Neural progenitor cell (in vitro differentiated cells): ENCODE data around the gene UBA6. TPM values are rescaled to one million over a fixed set of nuclear protein-coding genes. Genes with fewer than 3 reads are reported as not detected.
A peak's percentile ranks its signal among the peaks of the same experiment; 100 is the strongest.

Experiments
- DNase-seq: peaks from one replicate; pipeline ENCODE4 v3.0.0-alpha.2; 2016; ENCODE audit warnings: low spot score
- H2AFZ ChIP-seq: fragments of 200-600 bp; sonication (generic); replicated peaks from 2 replicates; pipeline ENCODE4 v1.6.1; 2016; ENCODE audit warnings: antibody characterized with exemption
- H3F3A ChIP-seq: fragments of 200-600 bp; sonication (generic); 2 replicates; pipeline ENCODE4 v1.6.1; 2016; ENCODE audit warnings: antibody characterized with exemption, low read depth
- H3K27ac ChIP-seq: fragments of 200-600 bp; sonication (generic); 2 replicates; pipeline ENCODE4 v1.5.1; 2016; ENCODE audit warnings: mild to moderate bottlenecking
- H3K27me3 ChIP-seq: fragments of 200-600 bp; sonication (generic); 2 replicates; pipeline ENCODE4 v1.6.1; 2016; ENCODE audit warnings: mild to moderate bottlenecking, moderate library complexity
- H3K36me3 ChIP-seq: fragments of 200-600 bp; sonication (generic); 2 replicates; pipeline ENCODE4 v1.5.1; 2016
- H3K4me1 ChIP-seq: fragments of 200-600 bp; sonication (generic); 2 replicates; pipeline ENCODE4 v1.6.1; 2016; ENCODE audit warnings: mixed run types
- H3K4me2 ChIP-seq: fragments of 200-600 bp; sonication (generic); 2 replicates; pipeline ENCODE4 v1.6.1; 2016
- H3K4me3 ChIP-seq: fragments of 200-600 bp; sonication (generic); 2 replicates; pipeline ENCODE4 v1.5.1; 2016
- H3K79me2 ChIP-seq: fragments of 200-600 bp; sonication (generic); 2 replicates; pipeline ENCODE4 v1.6.1; 2016; ENCODE audit warnings: low read depth
- H3K9ac ChIP-seq: fragments of 200-600 bp; sonication (generic); 2 replicates; pipeline ENCODE4 v1.6.1; 2016
- H3K9me3 ChIP-seq: fragments of 200-600 bp; sonication (generic); 2 replicates; pipeline ENCODE4 v1.5.1; 2016; ENCODE audit warnings: low read depth
- H4K20me1 ChIP-seq: fragments of 200-600 bp; sonication (generic); 2 replicates; pipeline ENCODE4 v1.6.1; 2016; ENCODE audit warnings: low read depth
- H3K27ac Mint-ChIP-seq: 3 replicates; pipeline ENCODE4 v1.8.0; 2021; ENCODE audit warnings: mixed read lengths
- H3K27me3 Mint-ChIP-seq: 2 replicates; pipeline ENCODE4 v1.8.0; 2022; ENCODE audit warnings: low read depth, mild to moderate bottlenecking, inconsistent platforms, moderate library complexity, mixed read lengths; ENCODE audit not compliant: insufficient read depth
- H3K36me3 Mint-ChIP-seq: 3 replicates; pipeline ENCODE4 v1.8.0; 2021; ENCODE audit warnings: mixed read lengths
- H3K4me1 Mint-ChIP-seq: 3 replicates; pipeline ENCODE4 v1.8.0; 2021; ENCODE audit warnings: mixed read lengths
- H3K4me3 Mint-ChIP-seq: 3 replicates; pipeline ENCODE4 v1.8.0; 2021; ENCODE audit warnings: mild to moderate bottlenecking, moderate library complexity, mixed read lengths
- H3K9me3 Mint-ChIP-seq: 3 replicates; pipeline ENCODE4 v1.8.0; 2020; ENCODE audit warnings: mixed read lengths
- CTCF ChIP-seq: fragments of 200-600 bp; sonication (generic); IDR thresholded peaks from 2 replicates; pipeline ENCODE4 v1.5.1; 2017; ENCODE audit warnings: antibody characterized with exemption, mild to moderate bottlenecking
- EZH2 ChIP-seq: fragments of 200-600 bp; sonication (generic); IDR thresholded peaks from 2 replicates; pipeline ENCODE4 v1.6.1; 2017; ENCODE audit warnings: antibody characterized with exemption, mild to moderate bottlenecking, moderate library complexity
- EZH2phosphoT487 ChIP-seq: fragments of 200-600 bp; sonication (generic); IDR thresholded peaks from 2 replicates; pipeline ENCODE4 v1.6.1; 2017; ENCODE audit warnings: antibody characterized with exemption
- total RNA-seq: library from RNA; depleted of rRNA; stranded (reverse); fragments of >200 nt; gene quantifications from 2 replicates; pipeline ENCODE4 v1.2.3, GENCODE V29; 2015; ENCODE audit warnings: low replicate concordance

Gene UBA6
- total RNA-seq, 1 donor from 2014 or later = 162 TPM

GRCh38 chr4:67721770-67722597, 21.0 kb upstream of the UBA6 start:
- no peak overlapping the region for H3K27ac Mint-ChIP-seq
- H3K4me1 ChIP-seq = peaks cover 6% of the 10 kb centered on the region
- no peaks in the 10 kb centered on the region for H3K79me2 ChIP-seq
- peak; percentile 28 for DNase-seq
- no peak overlapping the region for H3K9ac ChIP-seq
- no peaks in the 10 kb centered on the region for H3F3A ChIP-seq
- no peak overlapping the region for H3K27ac ChIP-seq
- no peak overlapping the region for H3K4me3 Mint-ChIP-seq
- TF ChIP-seq EZH2 (no peak), CTCF (no peak), EZH2phosphoT487 (no peak)
- no peaks in the 10 kb centered on the region for H3K9me3 ChIP-seq
- no peak overlapping the region for H3K4me3 ChIP-seq
- H3K4me2 ChIP-seq = no peak overlapping the region
- H3K36me3 Mint-ChIP-seq = peaks cover 6% of the 10 kb centered on the region
- H4K20me1 ChIP-seq = no peaks in the 10 kb centered on the region
- no peaks in the 10 kb centered on the region for H3K27me3 ChIP-seq
- no peaks in the 10 kb centered on the region for H3K27me3 Mint-ChIP-seq
- peaks cover 2% of the 10 kb centered on the region for H3K4me1 Mint-ChIP-seq
- H3K9me3 Mint-ChIP-seq = no peaks in the 10 kb centered on the region
- H2AFZ ChIP-seq = no peak overlapping the region
- no peaks in the 10 kb centered on the region for H3K36me3 ChIP-seq

GRCh38 chr4:67721315-67721769, 20.4 kb upstream of the UBA6 start:
- TF ChIP-seq EZH2 = no peak
- no peak for TF ChIP-seq CTCF
- TF ChIP-seq EZH2phosphoT487 = no peak
- Mint-ChIP-seq H3K4me3 (no peak overlapping the region), H3K9me3 (no peaks in the 10 kb centered on the region), H3K36me3 (peaks cover 10% of the 10 kb centered on the region), H3K27me3 (peaks cover 2% of the 10 kb centered on the region), H3K27ac (no peak overlapping the region), H3K4me1 (peaks cover 2% of the 10 kb centered on the region)
- Histone ChIP-seq H2AFZ (no peak overlapping the region), H3K4me2 (no peak overlapping the region), H3F3A (no peaks in the 10 kb centered on the region), H4K20me1 (no peaks in the 10 kb centered on the region), H3K27ac (no peak overlapping the region), H3K9me3 (no peaks in the 10 kb centered on the region), H3K4me1 (peaks cover 6% of the 10 kb centered on the region), H3K79me2 (no peaks in the 10 kb centered on the region), H3K9ac (no peak overlapping the region), H3K4me3 (no peak overlapping the region), H3K36me3 (no peaks in the 10 kb centered on the region), H3K27me3 (no peaks in the 10 kb centered on the region)
- no peak for DNase-seq

- Histone ChIP-seq H3K27ac (no peak overlapping the region), H2AFZ (no peak overlapping the region), H4K20me1 (no peaks in the 10 kb centered on the region), H3K4me2 (no peak overlapping the region), H3F3A (no peaks in the 10 kb centered on the region), H3K36me3 (no peaks in the 10 kb centered on the region), H3K4me1 (peaks cover 6% of the 10 kb centered on the region), H3K9me3 (no peaks in the 10 kb centered on the region), H3K27me3 (no peaks in the 10 kb centered on the region), H3K4me3 (no peak overlapping the region), H3K9ac (no peak overlapping the region), H3K79me2 (no peaks in the 10 kb centered on the region)
- Mint-ChIP-seq H3K36me3 (peaks cover 12% of the 10 kb centered on the region), H3K27ac (no peak overlapping the region), H3K4me3 (no peak overlapping the region), H3K4me1 (peaks cover 2% of the 10 kb centered on the region), H3K27me3 (peaks cover 2% of the 10 kb centered on the region), H3K9me3 (no peaks in the 10 kb centered on the region)
- DNase-seq = no peak
- TF ChIP-seq EZH2 (no peak), CTCF (no peak), EZH2phosphoT487 (no peak)
Observed at GRCh38 chr4:67719953-67720617, 19.1 kb upstream of the UBA6 start.
